HL-60 (cell line): ENCODE measurements around the gene SFRP4.

Experiments used
- DNase-seq, 2 experiments: peaks; one replicate each; pipeline ENCODE4 v3.0.0-alpha.2; 2010 to 2020; ENCODE audit warnings: low read depth in 1 of 2, low spot score in 1 of 2
- H3K27ac ChIP-seq: fragments of 250-450 bp; sonication (Bioruptor Pico); replicated peaks from 2 replicates; pipeline ENCODE4 v1.5.1; 2020; ENCODE audit warnings: mild to moderate bottlenecking, moderate library complexity
- H3K27me3 ChIP-seq: fragments of 250-450 bp; sonication (Bioruptor Pico); 2 replicates; pipeline ENCODE4 v1.5.1; 2021; ENCODE audit warnings: mild to moderate bottlenecking, moderate library complexity; ENCODE audit not compliant: insufficient read depth, poor library complexity, severe bottlenecking
- H3K4me3 ChIP-seq: replicated peaks from 2 replicates; pipeline ENCODE4 v1.5.1; 2011; ENCODE audit warnings: mild to moderate bottlenecking, control low read depth, low read length; ENCODE audit not compliant: insufficient read depth
- GABPA ChIP-seq: IDR thresholded peaks from 2 replicates; pipeline ENCODE4 v1.6.1; 2012; ENCODE audit warnings: low read depth
- POLR2AphosphoS5 ChIP-seq: IDR thresholded peaks from 2 replicates; pipeline ENCODE4 v1.6.1; 2012; ENCODE audit warnings: low read depth
- SPI1 ChIP-seq: IDR thresholded peaks from 2 replicates; pipeline ENCODE4 v1.6.1; 2012; ENCODE audit warnings: low read depth, mild to moderate bottlenecking, borderline replicate concordance
- TF ChIP-seq, protein P1 (sequence below): IDR thresholded peaks from one replicate; pipeline ENCODE4 v1.5.1; 2011; ENCODE audit warnings: low read length, control low read depth, inconsistent platforms; ENCODE audit not compliant: insufficient read depth
- TF ChIP-seq, protein P2 (sequence below): IDR thresholded peaks from 2 replicates; pipeline ENCODE4 v1.6.1; 2012; ENCODE audit warnings: low read depth; ENCODE audit not compliant: insufficient replicate concordance

The SFRP4 gene

GRCh38 chr7:37928878-37929277, 12.3 kb upstream of the SFRP4 start:
- H3K4me3 ChIP-seq = no peak overlapping the region
- DNase-seq = no peak
- TF ChIP-seq, protein P1, sequence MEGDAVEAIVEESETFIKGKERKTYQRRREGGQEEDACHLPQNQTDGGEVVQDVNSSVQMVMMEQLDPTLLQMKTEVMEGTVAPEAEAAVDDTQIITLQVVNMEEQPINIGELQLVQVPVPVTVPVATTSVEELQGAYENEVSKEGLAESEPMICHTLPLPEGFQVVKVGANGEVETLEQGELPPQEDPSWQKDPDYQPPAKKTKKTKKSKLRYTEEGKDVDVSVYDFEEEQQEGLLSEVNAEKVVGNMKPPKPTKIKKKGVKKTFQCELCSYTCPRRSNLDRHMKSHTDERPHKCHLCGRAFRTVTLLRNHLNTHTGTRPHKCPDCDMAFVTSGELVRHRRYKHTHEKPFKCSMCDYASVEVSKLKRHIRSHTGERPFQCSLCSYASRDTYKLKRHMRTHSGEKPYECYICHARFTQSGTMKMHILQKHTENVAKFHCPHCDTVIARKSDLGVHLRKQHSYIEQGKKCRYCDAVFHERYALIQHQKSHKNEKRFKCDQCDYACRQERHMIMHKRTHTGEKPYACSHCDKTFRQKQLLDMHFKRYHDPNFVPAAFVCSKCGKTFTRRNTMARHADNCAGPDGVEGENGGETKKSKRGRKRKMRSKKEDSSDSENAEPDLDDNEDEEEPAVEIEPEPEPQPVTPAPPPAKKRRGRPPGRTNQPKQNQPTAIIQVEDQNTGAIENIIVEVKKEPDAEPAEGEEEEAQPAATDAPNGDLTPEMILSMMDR = no peak
- TF ChIP-seq, protein P2, sequence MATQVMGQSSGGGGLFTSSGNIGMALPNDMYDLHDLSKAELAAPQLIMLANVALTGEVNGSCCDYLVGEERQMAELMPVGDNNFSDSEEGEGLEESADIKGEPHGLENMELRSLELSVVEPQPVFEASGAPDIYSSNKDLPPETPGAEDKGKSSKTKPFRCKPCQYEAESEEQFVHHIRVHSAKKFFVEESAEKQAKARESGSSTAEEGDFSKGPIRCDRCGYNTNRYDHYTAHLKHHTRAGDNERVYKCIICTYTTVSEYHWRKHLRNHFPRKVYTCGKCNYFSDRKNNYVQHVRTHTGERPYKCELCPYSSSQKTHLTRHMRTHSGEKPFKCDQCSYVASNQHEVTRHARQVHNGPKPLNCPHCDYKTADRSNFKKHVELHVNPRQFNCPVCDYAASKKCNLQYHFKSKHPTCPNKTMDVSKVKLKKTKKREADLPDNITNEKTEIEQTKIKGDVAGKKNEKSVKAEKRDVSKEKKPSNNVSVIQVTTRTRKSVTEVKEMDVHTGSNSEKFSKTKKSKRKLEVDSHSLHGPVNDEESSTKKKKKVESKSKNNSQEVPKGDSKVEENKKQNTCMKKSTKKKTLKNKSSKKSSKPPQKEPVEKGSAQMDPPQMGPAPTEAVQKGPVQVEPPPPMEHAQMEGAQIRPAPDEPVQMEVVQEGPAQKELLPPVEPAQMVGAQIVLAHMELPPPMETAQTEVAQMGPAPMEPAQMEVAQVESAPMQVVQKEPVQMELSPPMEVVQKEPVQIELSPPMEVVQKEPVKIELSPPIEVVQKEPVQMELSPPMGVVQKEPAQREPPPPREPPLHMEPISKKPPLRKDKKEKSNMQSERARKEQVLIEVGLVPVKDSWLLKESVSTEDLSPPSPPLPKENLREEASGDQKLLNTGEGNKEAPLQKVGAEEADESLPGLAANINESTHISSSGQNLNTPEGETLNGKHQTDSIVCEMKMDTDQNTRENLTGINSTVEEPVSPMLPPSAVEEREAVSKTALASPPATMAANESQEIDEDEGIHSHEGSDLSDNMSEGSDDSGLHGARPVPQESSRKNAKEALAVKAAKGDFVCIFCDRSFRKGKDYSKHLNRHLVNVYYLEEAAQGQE = no peak
- no peak for TF ChIP-seq SPI1
- no peak for TF ChIP-seq GABPA
- TF ChIP-seq POLR2AphosphoS5 = no peak
- no peak overlapping the region for H3K27ac ChIP-seq
- no peaks in the 10 kb centered on the region for H3K27me3 ChIP-seq

GRCh38 chr7:37927773-37928444, 11.3 kb upstream of the SFRP4 start:
- TF ChIP-seq, protein P1 = no peak
- TF ChIP-seq POLR2AphosphoS5 = no peak
- TF ChIP-seq GABPA = no peak
- DNase-seq = no peak
- Histone ChIP-seq H3K27me3 (no peaks in the 10 kb centered on the region), H3K4me3 (no peak overlapping the region), H3K27ac (no peak overlapping the region)

GRCh38 chr7:37925620-37926019, 9.0 kb upstream of the SFRP4 start:
- TF ChIP-seq POLR2AphosphoS5 (no peak), GABPA (no peak), SPI1 (no peak)
- TF ChIP-seq, protein P1 = no peak
- TF ChIP-seq, protein P2 = no peak
- H3K27ac ChIP-seq = no peak overlapping the region
- H3K27me3 ChIP-seq = no peaks in the 10 kb centered on the region
- no peak overlapping the region for H3K4me3 ChIP-seq
- no peak for DNase-seq

DNA sequence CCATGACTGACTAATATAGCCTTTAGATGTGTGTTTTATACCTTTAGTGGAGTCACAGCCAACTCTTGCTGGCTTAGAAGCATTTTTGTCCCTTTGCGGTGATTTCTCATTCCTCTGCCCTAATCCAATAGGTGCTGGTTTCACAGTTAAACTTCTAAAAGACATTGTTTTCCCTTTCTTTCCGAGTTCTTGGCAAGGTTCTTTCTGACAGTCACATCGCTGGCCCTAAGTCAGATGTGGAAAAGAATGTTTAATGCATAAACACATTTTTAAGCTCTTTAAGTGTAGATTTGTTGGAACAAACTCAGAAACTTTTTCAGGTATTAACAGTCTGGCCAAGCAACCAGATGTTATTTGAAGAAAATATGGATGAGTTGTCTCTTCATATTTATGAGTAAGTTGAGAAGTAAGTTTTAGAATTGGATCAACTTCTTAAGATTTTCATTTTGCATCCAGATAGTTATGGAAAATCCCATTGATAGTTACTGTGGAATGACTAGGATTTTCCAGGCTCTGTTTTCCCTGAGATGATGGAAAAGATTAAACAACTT, 7.9 kb upstream of the SFRP4 start:
- Histone ChIP-seq H3K27ac (no peak overlapping the region), H3K4me3 (no peak overlapping the region), H3K27me3 (no peaks in the 10 kb centered on the region)
- DNase-seq = no peak
- TF ChIP-seq, protein P1 = no peak
- no peak for TF ChIP-seq POLR2AphosphoS5
- TF ChIP-seq, protein P2 = no peak
- TF ChIP-seq SPI1 = no peak
- no peak for TF ChIP-seq GABPA
